ENCODE measurements around the gene TMEM237. TPM values are rescaled to one million over a fixed set of nuclear protein-coding genes. Genes with fewer than 3 reads are reported as not detected.

TMEM237 gene, protein sequence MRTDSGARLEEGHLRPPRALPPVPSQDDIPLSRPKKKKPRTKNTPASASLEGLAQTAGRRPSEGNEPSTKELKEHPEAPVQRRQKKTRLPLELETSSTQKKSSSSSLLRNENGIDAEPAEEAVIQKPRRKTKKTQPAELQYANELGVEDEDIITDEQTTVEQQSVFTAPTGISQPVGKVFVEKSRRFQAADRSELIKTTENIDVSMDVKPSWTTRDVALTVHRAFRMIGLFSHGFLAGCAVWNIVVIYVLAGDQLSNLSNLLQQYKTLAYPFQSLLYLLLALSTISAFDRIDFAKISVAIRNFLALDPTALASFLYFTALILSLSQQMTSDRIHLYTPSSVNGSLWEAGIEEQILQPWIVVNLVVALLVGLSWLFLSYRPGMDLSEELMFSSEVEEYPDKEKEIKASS
- 28.1 to 53.3 TPM (median 29.7 TPM) in 3 replicates for total RNA-seq
- long read RNA-seq, transcript TMEM237-213 (12 exons, 1,824 nt) = major isoform, 14 of 40 reads
- long read RNA-seq, partial matches to known transcripts = 1 of 40 reads
- long read RNA-seq, other reads (novel, unspliced or antisense) = 24 of 40 reads

DNA sequence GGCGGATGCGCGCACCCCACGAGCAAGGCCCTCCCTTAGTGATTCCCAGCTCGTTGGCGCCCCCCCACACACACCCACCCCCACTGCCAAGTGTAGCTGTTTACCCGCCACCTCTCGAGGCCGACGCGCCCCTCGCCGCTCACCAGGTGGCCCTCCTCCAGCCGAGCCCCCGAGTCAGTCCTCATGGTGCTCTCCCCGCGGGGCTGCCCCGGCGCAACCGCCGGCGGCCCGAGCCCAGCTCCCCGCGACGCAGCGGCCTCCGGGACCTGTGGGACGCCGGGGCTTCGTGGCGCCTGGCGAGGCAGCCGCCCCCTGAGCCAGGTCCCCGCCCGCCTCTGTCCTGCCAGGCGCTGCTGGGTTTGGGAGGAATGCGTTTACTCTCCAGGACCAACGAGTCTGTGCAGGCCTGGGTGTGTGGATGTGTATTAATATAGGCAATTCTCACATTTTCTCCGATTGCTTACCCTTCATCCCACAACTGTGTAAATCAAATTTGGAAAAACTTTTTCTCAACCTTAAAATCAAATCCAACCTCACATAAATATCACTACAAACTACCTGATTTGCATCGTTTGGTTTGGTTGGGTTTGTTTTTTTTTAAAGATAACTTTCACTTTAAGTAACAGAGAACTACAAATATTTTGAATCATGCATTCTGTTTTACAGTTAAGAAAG is at the start of gene TMEM237:
Gene TMEM237, minus strand, starts transcription at position 288 of the 675 bp plus-strand sequence. Its CDS starts 103 bp downstream, at position 185.
- H3K27me3 Mint-ChIP-seq (ENCODE audit: low read depth) = no peaks in the 10 kb centered on the region
- no peak for DNase-seq (ENCODE audit: low spot score)
- H3K4me1 Mint-ChIP-seq (ENCODE audit: low read depth) = peaks cover 20% of the 10 kb centered on the region
- H3K36me3 Mint-ChIP-seq (ENCODE audit: low read depth) = peaks cover 2% of the 10 kb centered on the region
- H3K27ac Mint-ChIP-seq (ENCODE audit: unreplicated experiment) = peak within 1 kb of the TSS; percentile 94
- no peaks in the 10 kb centered on the region for H3K9me3 Mint-ChIP-seq (ENCODE audit: low read depth)
- TF ChIP-seq, protein P1, sequence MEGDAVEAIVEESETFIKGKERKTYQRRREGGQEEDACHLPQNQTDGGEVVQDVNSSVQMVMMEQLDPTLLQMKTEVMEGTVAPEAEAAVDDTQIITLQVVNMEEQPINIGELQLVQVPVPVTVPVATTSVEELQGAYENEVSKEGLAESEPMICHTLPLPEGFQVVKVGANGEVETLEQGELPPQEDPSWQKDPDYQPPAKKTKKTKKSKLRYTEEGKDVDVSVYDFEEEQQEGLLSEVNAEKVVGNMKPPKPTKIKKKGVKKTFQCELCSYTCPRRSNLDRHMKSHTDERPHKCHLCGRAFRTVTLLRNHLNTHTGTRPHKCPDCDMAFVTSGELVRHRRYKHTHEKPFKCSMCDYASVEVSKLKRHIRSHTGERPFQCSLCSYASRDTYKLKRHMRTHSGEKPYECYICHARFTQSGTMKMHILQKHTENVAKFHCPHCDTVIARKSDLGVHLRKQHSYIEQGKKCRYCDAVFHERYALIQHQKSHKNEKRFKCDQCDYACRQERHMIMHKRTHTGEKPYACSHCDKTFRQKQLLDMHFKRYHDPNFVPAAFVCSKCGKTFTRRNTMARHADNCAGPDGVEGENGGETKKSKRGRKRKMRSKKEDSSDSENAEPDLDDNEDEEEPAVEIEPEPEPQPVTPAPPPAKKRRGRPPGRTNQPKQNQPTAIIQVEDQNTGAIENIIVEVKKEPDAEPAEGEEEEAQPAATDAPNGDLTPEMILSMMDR (IDR thresholded peaks at IDR 0.05) = no peak
- peak within 1 kb of the TSS; percentile 90 for H3K4me3 Mint-ChIP-seq (ENCODE audit: unreplicated experiment)

DNA sequence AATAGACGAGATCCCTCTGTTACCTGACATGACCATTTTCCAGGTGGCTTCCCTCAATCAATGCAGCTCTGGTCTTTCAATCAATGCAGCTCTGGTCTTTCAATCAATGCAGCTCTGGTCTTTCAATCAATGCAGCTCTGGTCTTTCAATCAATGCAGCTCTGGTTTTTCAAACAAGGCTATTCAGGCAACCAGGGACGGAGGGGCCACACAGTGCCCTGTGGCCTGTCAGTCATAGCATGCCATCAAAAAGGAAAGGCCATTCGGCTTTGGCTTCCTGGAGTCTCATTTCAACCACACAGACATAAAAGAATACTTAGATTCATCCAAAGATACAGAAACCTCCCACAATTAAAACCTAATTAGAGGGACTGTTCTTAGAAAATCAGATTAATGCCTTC is 41.9 kb upstream of the TMEM237 start:
- TF ChIP-seq, protein P1 (IDR thresholded peaks at IDR 0.05) = no peak

DNA sequence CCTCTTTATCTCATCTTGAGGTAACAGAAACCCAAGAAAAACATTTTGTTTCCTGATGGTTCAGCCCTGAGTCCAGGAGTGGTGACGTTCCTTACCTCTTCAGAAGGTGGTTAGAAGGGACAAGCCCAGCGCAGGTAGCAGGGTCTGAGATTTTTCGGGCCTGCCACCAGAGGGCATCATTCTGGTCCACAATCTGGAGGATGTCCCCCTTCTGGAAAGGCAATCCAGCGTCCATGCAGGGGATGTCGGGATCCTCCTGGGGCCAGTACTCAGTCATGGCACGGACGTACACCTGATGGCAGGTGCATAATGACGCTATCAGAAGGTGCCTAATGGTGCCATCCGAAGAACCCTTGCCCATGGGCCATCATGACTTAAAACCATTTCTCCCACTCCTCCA is 37.4 kb upstream of the TMEM237 start:
- Mint-ChIP-seq H3K27ac (ENCODE audit: unreplicated experiment) (no peak overlapping the region), H3K9me3 (ENCODE audit: low read depth) (no peaks in the 10 kb centered on the region), H3K4me1 (ENCODE audit: low read depth) (no peaks in the 10 kb centered on the region), H3K36me3 (ENCODE audit: low read depth) (peaks cover 2% of the 10 kb centered on the region), H3K4me3 (ENCODE audit: unreplicated experiment) (no peak overlapping the region), H3K27me3 (ENCODE audit: low read depth) (no peaks in the 10 kb centered on the region)
- DNase-seq (ENCODE audit: low spot score) = no peak
- TF ChIP-seq, protein P1 (IDR thresholded peaks at IDR 0.05) = peak; percentile 62

More for the DNA sequence above, 41.9 kb upstream of the TMEM237 start:
- H3K4me3 Mint-ChIP-seq (ENCODE audit: unreplicated experiment) = no peak overlapping the region
- H3K36me3 Mint-ChIP-seq (ENCODE audit: low read depth) = peaks cover 6% of the 10 kb centered on the region
- H3K27me3 Mint-ChIP-seq (ENCODE audit: low read depth) = no peaks in the 10 kb centered on the region
- no peaks in the 10 kb centered on the region for H3K4me1 Mint-ChIP-seq (ENCODE audit: low read depth)
- no peak overlapping the region for H3K27ac Mint-ChIP-seq (ENCODE audit: unreplicated experiment)
- DNase-seq (ENCODE audit: low spot score) = no peak
- H3K9me3 Mint-ChIP-seq (ENCODE audit: low read depth) = no peaks in the 10 kb centered on the region

DNA sequence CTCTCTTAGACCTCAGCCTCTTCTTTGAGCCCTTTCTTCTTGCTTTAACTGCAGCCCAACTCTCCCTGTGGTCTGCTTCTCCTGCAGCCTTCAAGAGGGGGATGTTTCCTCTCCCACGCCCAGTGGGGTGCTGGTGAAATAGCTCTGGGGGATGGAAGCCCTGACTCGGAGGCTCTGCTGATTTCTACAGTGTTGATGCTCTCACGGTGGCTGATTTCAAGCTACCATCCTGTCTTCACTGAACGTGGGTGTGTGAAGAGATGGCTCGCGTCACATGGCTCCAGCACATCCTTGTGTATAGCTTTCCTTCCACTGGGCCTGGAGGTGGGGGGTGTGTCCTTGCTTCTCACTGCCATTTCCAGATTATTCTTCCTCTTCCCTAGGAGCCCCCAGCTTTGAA is 35.1 kb upstream of the TMEM237 start:
- H3K27ac Mint-ChIP-seq (ENCODE audit: unreplicated experiment) = no peak overlapping the region
- no peak overlapping the region for H3K4me3 Mint-ChIP-seq (ENCODE audit: unreplicated experiment)
- H3K36me3 Mint-ChIP-seq (ENCODE audit: low read depth) = peaks cover 2% of the 10 kb centered on the region
- TF ChIP-seq, protein P1 (IDR thresholded peaks at IDR 0.05) = no peak
- H3K27me3 Mint-ChIP-seq (ENCODE audit: low read depth) = no peaks in the 10 kb centered on the region
- DNase-seq (ENCODE audit: low spot score) = no peak
- H3K4me1 Mint-ChIP-seq (ENCODE audit: low read depth) = peaks cover 10% of the 10 kb centered on the region
- H3K9me3 Mint-ChIP-seq (ENCODE audit: low read depth) = no peaks in the 10 kb centered on the region

DNA sequence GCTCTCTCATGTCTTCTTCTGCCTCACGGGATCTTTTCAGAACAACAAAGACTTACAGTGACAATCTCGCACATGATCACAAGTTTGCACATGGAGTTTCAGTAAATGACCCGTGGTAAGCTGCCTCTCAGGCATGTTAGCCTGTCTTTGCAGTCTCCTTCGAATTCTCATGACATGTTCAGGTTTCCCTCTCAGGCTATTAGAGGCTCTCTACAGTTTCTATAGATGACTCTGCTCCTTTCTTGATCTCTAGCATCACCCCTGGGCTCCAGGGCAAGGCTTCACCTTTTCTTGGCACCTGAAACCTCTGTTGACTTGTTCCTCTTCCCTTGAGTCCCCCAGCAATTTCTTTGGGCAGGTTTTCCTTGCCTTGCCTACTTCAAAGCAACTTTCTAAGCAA is 32.2 kb upstream of the TMEM237 start:
- no peak overlapping the region for H3K4me3 Mint-ChIP-seq (ENCODE audit: unreplicated experiment)
- H3K27me3 Mint-ChIP-seq (ENCODE audit: low read depth) = no peaks in the 10 kb centered on the region
- no peaks in the 10 kb centered on the region for H3K36me3 Mint-ChIP-seq (ENCODE audit: low read depth)
- no peak for DNase-seq (ENCODE audit: low spot score)
- TF ChIP-seq, protein P1 (IDR thresholded peaks at IDR 0.05) = no peak
- peaks cover 32% of the 10 kb centered on the region for H3K4me1 Mint-ChIP-seq (ENCODE audit: low read depth)
- no peaks in the 10 kb centered on the region for H3K9me3 Mint-ChIP-seq (ENCODE audit: low read depth)
- no peak overlapping the region for H3K27ac Mint-ChIP-seq (ENCODE audit: unreplicated experiment)

Measured in chondrocyte (in vitro differentiated cells).